SKM-1 (cell line): ENCODE data around the gene SLC44A2.

Source experiments
- DNase-seq: peaks from one replicate; lab custom pipeline; 2025; ENCODE audit not compliant: unreplicated experiment; lab: John Stamatoyannopoulos, UW

SLC44A2 gene

GRCh38 chr19:10625003-10625761 lies at the start of gene SLC44A2:
Gene SLC44A2 (plus strand): TSS chr19:10625553. CDS start chr19:10625634, 81 bp downstream.
- DNase-seq, result no peak

GRCh38 chr19:10577951-10578350 lies 47.4 kb upstream of the SLC44A2 start:
- DNase-seq, result no peak

GRCh38 chr19:10580979-10581631 lies 44.2 kb upstream of the SLC44A2 start:
- DNase-seq, result peak; percentile 85

GRCh38 chr19:10582091-10582490 lies 43.3 kb upstream of the SLC44A2 start:
- DNase-seq, result no peak

GRCh38 chr19:10583036-10583776 lies 42.1 kb upstream of the SLC44A2 start:
- no peak for DNase-seq

- no peak for DNase-seq
Observed at GRCh38 chr19:10586396-10586795, 39.0 kb upstream of the SLC44A2 start.

- DNase-seq, result no peak
Observed at GRCh38 chr19:10587022-10587838, 38.1 kb upstream of the SLC44A2 start, which contains the start of gene AP1M2. Gene AP1M2 (minus strand): TSS chr19:10587312. CDS start chr19:10587231, 81 bp downstream.

- DNase-seq, result no peak
Observed at GRCh38 chr19:10587839-10588150, 37.6 kb upstream of the SLC44A2 start.

- no peak for DNase-seq
Observed at GRCh38 chr19:10593148-10593547, 32.2 kb upstream of the SLC44A2 start.

GRCh38 chr19:10593820-10594637 lies 31.3 kb upstream of the SLC44A2 start:
- DNase-seq, result no peak

GRCh38 chr19:10600149-10600548 lies 25.2 kb upstream of the SLC44A2 start:
- no peak for DNase-seq

- no peak for DNase-seq
Observed at GRCh38 chr19:10601999-10602329, 23.4 kb upstream of the SLC44A2 start.

GRCh38 chr19:10602330-10603083 lies 22.8 kb upstream of the SLC44A2 start:
- DNase-seq, result peak; percentile 40

GRCh38 chr19:10603084-10603872 lies 22.1 kb upstream of the SLC44A2 start:
- DNase-seq, result no peak

- DNase-seq, result peak; percentile 37
Observed at GRCh38 chr19:10603873-10604459, 21.4 kb upstream of the SLC44A2 start.

GRCh38 chr19:10604460-10604980 lies 20.8 kb upstream of the SLC44A2 start:
- no peak for DNase-seq

- DNase-seq, result no peak
Observed at GRCh38 chr19:10611907-10612306, 13.4 kb upstream of the SLC44A2 start.

- DNase-seq, result no peak
Observed at GRCh38 chr19:10612499-10613119, 12.7 kb upstream of the SLC44A2 start.
